ENCODE measurements around the gene MAGEA8.
"Not testable (repeated sequence)": the region's sequence is repeated elsewhere in the genome, so short reads cannot be mapped to it uniquely, and the experiment has no call there.

Gene MAGEA8

DNA sequence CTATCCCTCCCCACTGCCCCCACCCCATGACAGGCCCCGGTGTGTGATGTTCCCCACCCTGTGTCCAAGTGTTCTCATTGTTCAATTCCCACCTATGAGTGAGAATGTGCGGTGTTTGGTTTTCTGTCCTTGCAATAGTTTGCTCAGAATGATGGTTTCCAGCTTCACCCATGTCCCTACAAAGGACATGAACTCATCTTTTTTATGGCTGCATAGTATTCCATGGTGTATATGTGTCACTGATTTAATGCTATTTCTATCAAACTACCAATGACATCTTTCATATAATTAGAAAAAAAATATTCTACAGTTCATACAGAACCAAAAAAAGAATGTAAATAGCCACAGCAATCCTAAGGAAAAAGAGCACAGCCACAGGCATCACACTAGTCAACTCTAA, 9.8 kb downstream of the MAGEA8 start:
- POLR2A ChIA-PET; H3K4me3 ChIP-seq (ENCODE audit: control insufficient read depth in 1 of 7, extremely low read depth in 1 of 7, insufficient read depth in 4 of 7, low read depth in 2 of 7, low read length in 6 of 7); CTCF ChIA-PET; H3K4me1 ChIP-seq (ENCODE audit: control extremely low read depth in 1 of 4, control insufficient read depth in 4 of 4, insufficient read depth in 4 of 4, low read length in 3 of 4); DNase-seq; H3K36me3 ChIP-seq (ENCODE audit: control insufficient read depth in 4 of 4, insufficient read depth in 4 of 4, low read length in 3 of 4); H3K27me3 ChIP-seq (replicated peaks in 2 of 5; ENCODE audit: control insufficient read depth in 4 of 5, insufficient read depth in 5 of 5, low read length in 4 of 5); H3K9me3 ChIP-seq (ENCODE audit: control extremely low read depth in 1 of 5, control insufficient read depth in 4 of 5, insufficient read depth in 2 of 5, low read depth in 1 of 5, low read length in 4 of 5); H3K27ac ChIP-seq (ENCODE audit: insufficient read depth in 1 of 2, low read depth in 1 of 2, low read length in 2 of 2, poor library complexity in 1 of 2, severe bottlenecking in 2 of 2): not testable (repeated sequence)
- no CpG with 5 or more reads among the region's 2 CpGs for WGBS (ENCODE audit: insufficient coverage)

GRCh38 chrX:149898554-149898953, 17.6 kb downstream of the MAGEA8 start:
- no CpG with 5 or more reads among the region's 1 CpG for WGBS (ENCODE audit: insufficient coverage)
- Histone ChIP-seq H3K4me3 (ENCODE audit: control insufficient read depth in 1 of 7, extremely low read depth in 1 of 7, insufficient read depth in 4 of 7, low read depth in 2 of 7, low read length in 6 of 7) (no peak overlapping the region), H3K36me3 (ENCODE audit: control insufficient read depth in 4 of 4, insufficient read depth in 4 of 4, low read length in 3 of 4) (no peaks in the 10 kb centered on the region), H3K27me3 (replicated peaks in 2 of 5; ENCODE audit: control insufficient read depth in 4 of 5, insufficient read depth in 5 of 5, low read length in 4 of 5) (peaks cover 0 to 3% (median 0%) of the 10 kb centered on the region in 5 experiments), H3K4me1 (ENCODE audit: control extremely low read depth in 1 of 4, control insufficient read depth in 4 of 4, insufficient read depth in 4 of 4, low read length in 3 of 4) (no peaks in the 10 kb centered on the region), H3K27ac (ENCODE audit: insufficient read depth in 1 of 2, low read depth in 1 of 2, low read length in 2 of 2, poor library complexity in 1 of 2, severe bottlenecking in 2 of 2) (no peak overlapping the region), H3K9me3 (ENCODE audit: control extremely low read depth in 1 of 5, control insufficient read depth in 4 of 5, insufficient read depth in 2 of 5, low read depth in 1 of 5, low read length in 4 of 5) (no peaks in the 10 kb centered on the region)
- ChIA-PET POLR2A (no interaction called here), CTCF (interaction anchor here (0.7 kb wide), 1 partner anchor 19 kb away, joined by 3 read pairs; no protein-coding TSS in a partner anchor)
- DNase-seq = no peak

GRCh38 chrX:149903889-149904748, 23.1 kb downstream of the MAGEA8 start:
- ChIA-PET CTCF (interaction anchor here (0.7 to 1.2 kb wide), 2 partner anchors 16 to 34 kb away, joined by 3 read pairs; partner anchors contain the start of gene EOLA2), POLR2A (no interaction called here)
- no peaks in the 10 kb centered on the region for H3K36me3 ChIP-seq (ENCODE audit: control insufficient read depth in 4 of 4, insufficient read depth in 4 of 4, low read length in 3 of 4)
- H3K4me3 ChIP-seq (ENCODE audit: control insufficient read depth in 1 of 7, extremely low read depth in 1 of 7, insufficient read depth in 4 of 7, low read depth in 2 of 7, low read length in 6 of 7) = peak overlapping the region in 5 of 7 experiments; percentile 4 to 64 (median 31)
- no peak for DNase-seq
- peaks cover 0 to 2% (median 0%) of the 10 kb centered on the region in 5 experiments for H3K27me3 ChIP-seq (replicated peaks in 2 of 5; ENCODE audit: control insufficient read depth in 4 of 5, insufficient read depth in 5 of 5, low read length in 4 of 5)
- H3K4me1 ChIP-seq (ENCODE audit: control extremely low read depth in 1 of 4, control insufficient read depth in 4 of 4, insufficient read depth in 4 of 4, low read length in 3 of 4) = peaks cover 0 to 2% (median 0%) of the 10 kb centered on the region in 4 experiments
- no peak overlapping the region for H3K27ac ChIP-seq (ENCODE audit: insufficient read depth in 1 of 2, low read depth in 1 of 2, low read length in 2 of 2, poor library complexity in 1 of 2, severe bottlenecking in 2 of 2)
- 24% methylated on average over 3 of the region's 6 CpGs for WGBS (ENCODE audit: insufficient coverage)
- no peaks in the 10 kb centered on the region for H3K9me3 ChIP-seq (ENCODE audit: control extremely low read depth in 1 of 5, control insufficient read depth in 4 of 5, insufficient read depth in 2 of 5, low read depth in 1 of 5, low read length in 4 of 5)

DNA sequence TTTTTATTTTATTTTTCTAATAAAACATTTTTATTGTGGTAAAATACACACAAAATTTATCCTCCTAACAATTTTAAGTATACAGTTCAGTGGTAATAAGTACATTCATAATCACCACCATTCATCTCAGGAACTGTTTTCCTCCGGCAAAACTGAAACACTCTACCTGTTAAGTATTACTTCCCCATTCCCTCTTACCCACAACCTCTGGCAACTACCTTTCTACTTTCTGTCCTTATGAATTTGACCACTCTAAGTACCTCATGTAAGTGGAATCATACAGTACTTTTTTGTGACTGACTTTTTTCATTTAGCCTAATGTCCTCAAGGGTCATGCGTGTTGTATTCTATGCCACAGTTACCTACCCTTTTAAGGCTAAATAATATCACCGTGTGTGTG, 27.3 kb downstream of the MAGEA8 start:
- H3K36me3 ChIP-seq (ENCODE audit: control insufficient read depth in 4 of 4, insufficient read depth in 4 of 4, low read length in 3 of 4) = no peaks in the 10 kb centered on the region
- CTCF ChIA-PET = no interaction called here
- no peaks in the 10 kb centered on the region for H3K9me3 ChIP-seq (ENCODE audit: control extremely low read depth in 1 of 5, control insufficient read depth in 4 of 5, insufficient read depth in 2 of 5, low read depth in 1 of 5, low read length in 4 of 5)
- POLR2A ChIA-PET = no interaction called here
- no CpG with 5 or more reads among the region's 3 CpGs for WGBS (ENCODE audit: insufficient coverage)
- no peak for DNase-seq
- no peak overlapping the region for H3K27ac ChIP-seq (ENCODE audit: insufficient read depth in 1 of 2, low read depth in 1 of 2, low read length in 2 of 2, poor library complexity in 1 of 2, severe bottlenecking in 2 of 2)
- peaks cover 0 to 2% (median 0%) of the 10 kb centered on the region in 4 experiments for H3K4me1 ChIP-seq (ENCODE audit: control extremely low read depth in 1 of 4, control insufficient read depth in 4 of 4, insufficient read depth in 4 of 4, low read length in 3 of 4)
- H3K4me3 ChIP-seq (ENCODE audit: control insufficient read depth in 1 of 7, extremely low read depth in 1 of 7, insufficient read depth in 4 of 7, low read depth in 2 of 7, low read length in 6 of 7) = no peak overlapping the region
- H3K27me3 ChIP-seq (replicated peaks in 2 of 5; ENCODE audit: control insufficient read depth in 4 of 5, insufficient read depth in 5 of 5, low read length in 4 of 5) = no peaks in the 10 kb centered on the region

DNA sequence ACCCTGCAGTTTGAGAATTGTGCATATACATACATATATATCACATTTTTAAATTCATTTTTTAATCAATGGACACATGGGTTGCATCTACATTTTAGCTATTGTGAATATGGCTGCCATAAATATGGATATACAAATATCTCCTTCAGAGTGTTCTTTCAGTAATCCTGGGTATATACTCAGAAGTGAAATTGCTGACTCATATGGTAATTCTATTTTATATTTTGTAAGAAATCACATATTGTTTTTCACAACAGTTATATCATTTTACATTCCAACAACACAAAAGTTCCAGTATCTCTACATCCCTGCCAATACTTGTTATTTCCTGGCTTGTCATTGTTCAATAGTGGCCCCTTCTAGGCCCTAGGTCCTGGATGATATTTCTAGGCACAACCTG, 27.7 kb downstream of the MAGEA8 start:
- H3K4me1 ChIP-seq (ENCODE audit: control extremely low read depth in 1 of 4, control insufficient read depth in 4 of 4, insufficient read depth in 4 of 4, low read length in 3 of 4) = peaks cover 0 to 2% (median 0%) of the 10 kb centered on the region in 4 experiments
- no peaks in the 10 kb centered on the region for H3K36me3 ChIP-seq (ENCODE audit: control insufficient read depth in 4 of 4, insufficient read depth in 4 of 4, low read length in 3 of 4)
- no peaks in the 10 kb centered on the region for H3K27me3 ChIP-seq (replicated peaks in 2 of 5; ENCODE audit: control insufficient read depth in 4 of 5, insufficient read depth in 5 of 5, low read length in 4 of 5)
- DNase-seq = no peak
- no peak overlapping the region for H3K27ac ChIP-seq (ENCODE audit: insufficient read depth in 1 of 2, low read depth in 1 of 2, low read length in 2 of 2, poor library complexity in 1 of 2, severe bottlenecking in 2 of 2)
- ChIA-PET CTCF (no interaction called here), POLR2A (interaction anchor here (0.6 kb wide), 1 partner anchor 1346 kb away, joined by 3 read pairs; no protein-coding TSS in a partner anchor)
- H3K9me3 ChIP-seq (ENCODE audit: control extremely low read depth in 1 of 5, control insufficient read depth in 4 of 5, insufficient read depth in 2 of 5, low read depth in 1 of 5, low read length in 4 of 5) = no peaks in the 10 kb centered on the region
- no peak overlapping the region for H3K4me3 ChIP-seq (ENCODE audit: control insufficient read depth in 1 of 7, extremely low read depth in 1 of 7, insufficient read depth in 4 of 7, low read depth in 2 of 7, low read length in 6 of 7)

DNA sequence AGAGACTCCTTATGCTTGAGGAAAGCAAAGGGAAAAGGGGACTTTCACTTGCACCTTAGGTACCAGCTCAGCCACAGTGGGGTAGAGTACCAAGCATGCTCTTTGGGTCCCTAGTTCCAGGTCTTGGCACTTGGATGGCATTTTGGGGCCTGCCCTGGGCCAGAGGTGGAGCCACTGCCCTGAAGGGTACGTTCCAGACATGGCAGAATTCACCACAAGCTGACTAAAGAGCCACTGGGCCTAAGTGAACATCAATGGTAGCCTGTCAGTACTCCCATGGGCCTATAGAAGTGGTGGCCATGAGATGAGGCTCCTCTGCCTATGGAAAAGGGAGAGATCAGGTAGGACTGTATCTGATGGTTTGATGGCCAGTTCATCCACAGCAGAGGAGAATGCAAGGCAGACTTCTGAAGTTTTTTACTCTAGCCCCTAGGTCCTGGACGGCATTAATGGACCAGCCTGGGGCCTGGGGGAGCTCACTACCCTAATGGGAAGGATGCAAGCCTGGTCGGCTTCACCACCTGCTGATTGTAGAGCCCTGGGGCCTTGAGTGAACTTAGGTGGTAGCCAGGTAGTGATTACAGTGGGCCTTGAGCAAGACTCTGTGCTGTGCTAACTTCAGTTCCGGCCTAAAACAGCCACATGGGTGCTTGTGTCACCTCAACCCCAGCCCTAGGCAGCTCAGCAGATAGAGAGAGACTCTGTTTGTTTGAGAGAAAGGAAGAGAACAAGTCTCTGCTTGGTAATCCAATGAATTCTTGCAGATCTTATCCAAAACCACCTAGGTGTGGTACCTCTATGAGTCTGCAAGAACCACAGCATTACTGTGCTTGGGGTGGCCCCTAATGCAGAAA, 28.6 kb downstream of the MAGEA8 start:
- Histone ChIP-seq H3K27ac (ENCODE audit: insufficient read depth in 1 of 2, low read depth in 1 of 2, low read length in 2 of 2, poor library complexity in 1 of 2, severe bottlenecking in 2 of 2) (no peak overlapping the region), H3K27me3 (replicated peaks in 2 of 5; ENCODE audit: control insufficient read depth in 4 of 5, insufficient read depth in 5 of 5, low read length in 4 of 5) (no peaks in the 10 kb centered on the region), H3K9me3 (ENCODE audit: control extremely low read depth in 1 of 5, control insufficient read depth in 4 of 5, insufficient read depth in 2 of 5, low read depth in 1 of 5, low read length in 4 of 5) (no peaks in the 10 kb centered on the region), H3K36me3 (ENCODE audit: control insufficient read depth in 4 of 4, insufficient read depth in 4 of 4, low read length in 3 of 4) (no peaks in the 10 kb centered on the region), H3K4me3 (ENCODE audit: control insufficient read depth in 1 of 7, extremely low read depth in 1 of 7, insufficient read depth in 4 of 7, low read depth in 2 of 7, low read length in 6 of 7) (no peak overlapping the region), H3K4me1 (ENCODE audit: control extremely low read depth in 1 of 4, control insufficient read depth in 4 of 4, insufficient read depth in 4 of 4, low read length in 3 of 4) (no peaks in the 10 kb centered on the region)
- POLR2A ChIA-PET = interaction anchor here (0.6 kb wide), 1 partner anchor 1345 kb away, joined by 3 read pairs; no protein-coding TSS in a partner anchor
- WGBS (ENCODE audit: insufficient coverage) = 89% methylated on average over 3 of the region's 4 CpGs
- DNase-seq = peak in 2 of 3 donors; percentile 26 to 59
- CTCF ChIA-PET = no interaction called here

Data from common myeloid progenitor, CD34-positive (primary cell).